Putamen (tissue), 1 donor: ENCODE results near the gene CLDN4.
"Not testable (repeated sequence)": the region's sequence is repeated elsewhere in the genome, so short reads cannot be mapped to it uniquely, and the experiment has no call there.

Experiments
- DNase-seq: peaks from one replicate; pipeline ENCODE4 v3.0.0-alpha.2; 2016; ENCODE audit warnings: low spot score

CLDN4 gene

DNA sequence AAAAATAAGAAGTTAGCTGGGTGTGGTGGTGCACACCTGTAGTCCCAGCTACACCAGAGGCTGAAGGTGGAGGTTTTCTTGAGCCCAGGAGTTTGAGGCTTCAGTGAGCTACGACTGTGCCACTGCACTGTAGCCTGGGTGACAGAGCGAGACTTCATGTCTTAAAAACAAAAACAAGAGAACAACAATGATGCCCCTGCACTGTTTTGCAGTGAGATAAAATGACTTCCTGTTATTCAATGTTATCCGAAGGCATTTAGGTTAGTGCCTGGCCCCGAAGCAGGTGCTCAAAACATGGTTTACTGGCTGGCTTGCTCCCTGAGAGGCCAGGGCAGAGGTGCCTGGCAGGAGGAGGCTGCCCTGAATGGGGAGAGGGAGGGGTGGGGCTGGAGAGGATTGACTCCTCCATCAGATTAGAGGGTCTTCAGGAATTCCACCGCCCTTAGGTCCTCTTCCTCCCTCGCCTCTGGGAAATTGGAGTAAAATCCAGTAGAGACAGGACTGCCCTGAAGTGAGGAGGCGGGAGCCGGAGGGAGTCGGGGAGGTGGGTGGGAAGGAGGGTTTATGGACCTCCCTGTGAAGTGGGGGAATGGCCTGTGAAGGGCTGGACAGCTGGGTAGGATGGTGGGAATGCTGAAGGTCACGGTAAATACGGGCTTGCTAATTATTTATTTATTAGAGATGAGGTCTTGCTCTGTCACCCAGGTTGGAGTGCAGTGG lies 6.8 kb upstream of the CLDN4 start:
- no peak for DNase-seq

DNA sequence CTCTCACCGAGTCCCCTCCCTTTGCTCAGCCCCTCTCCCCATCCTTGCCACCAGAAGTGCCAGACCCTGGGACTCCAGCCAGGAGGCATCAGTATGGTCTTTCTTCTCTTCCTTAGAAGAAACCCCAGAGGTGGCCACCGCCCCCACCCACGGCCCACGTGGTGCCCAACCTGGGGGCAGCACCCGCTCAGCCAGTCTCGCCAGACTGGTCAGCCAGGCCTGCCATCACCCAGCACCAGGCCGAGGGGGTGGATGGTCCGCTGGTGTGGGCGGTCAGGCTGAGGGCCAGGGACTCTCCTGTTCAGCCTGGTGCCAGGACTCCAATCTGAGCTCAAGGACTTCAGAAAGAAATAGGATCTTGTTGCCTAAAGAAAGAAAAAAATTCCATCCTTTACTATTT lies 5.8 kb upstream of the CLDN4 start:
- no peak for DNase-seq

DNA sequence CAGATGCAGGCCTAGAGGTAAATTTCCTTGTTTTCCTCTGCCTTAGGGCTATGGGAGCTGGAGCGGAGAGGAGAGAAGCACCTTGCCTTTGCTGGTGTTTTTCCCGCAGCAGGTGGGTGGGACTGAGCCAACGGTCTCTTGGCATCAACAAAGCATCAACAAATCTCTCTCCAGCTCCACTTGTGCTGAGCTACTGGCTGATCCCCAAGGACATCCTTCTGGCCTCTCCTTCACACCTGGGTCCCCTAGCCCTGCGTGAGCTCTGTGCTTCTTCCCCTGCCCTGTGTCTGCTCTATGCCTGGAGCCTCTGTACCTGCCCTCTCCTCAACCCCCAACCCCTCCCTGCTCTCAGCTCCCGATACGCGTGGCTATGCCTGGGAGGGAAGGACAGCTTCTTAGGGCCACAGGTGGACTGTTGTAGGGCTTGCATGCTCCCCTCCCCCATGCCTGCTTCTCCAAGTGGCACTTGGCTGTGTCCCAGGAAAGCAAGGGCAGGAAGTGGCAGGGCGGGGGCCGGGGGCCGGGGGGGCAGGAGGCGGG lies 3.2 kb upstream of the CLDN4 start:
- DNase-seq: no peak

DNA sequence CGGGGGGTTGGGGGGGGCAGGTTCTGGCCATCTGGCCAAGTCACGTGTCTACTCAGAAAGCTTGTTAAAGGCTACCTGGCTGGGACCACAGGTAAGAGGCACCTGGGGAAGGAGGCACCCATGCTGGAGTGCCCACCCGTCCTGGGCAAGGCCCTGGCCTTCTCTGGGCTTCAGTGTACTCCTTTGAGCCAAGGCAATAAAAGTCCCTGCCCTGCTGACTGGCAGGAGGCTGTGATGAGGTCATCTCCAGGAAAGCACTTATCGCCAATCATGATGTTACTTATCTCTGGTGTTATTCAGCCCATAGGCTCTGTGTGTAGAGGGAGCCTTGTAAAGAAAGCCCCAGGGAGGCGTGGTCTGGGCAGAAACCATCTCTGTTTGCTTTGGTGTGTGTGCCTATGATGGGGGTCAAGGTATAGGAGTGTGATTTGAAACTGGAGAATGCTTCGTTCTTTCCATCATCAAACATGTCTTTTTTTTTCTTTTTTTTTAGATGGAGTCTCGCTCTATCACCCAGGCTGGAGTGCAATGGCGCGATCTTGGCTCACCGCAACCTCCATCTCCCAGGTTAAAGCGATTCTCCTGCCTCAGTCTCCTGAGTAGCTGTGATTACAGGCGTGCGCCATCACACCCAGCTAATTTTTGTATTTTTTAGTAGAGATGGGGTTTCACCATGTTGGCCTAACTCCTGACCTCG lies 2.5 kb upstream of the CLDN4 start:
- DNase-seq: no peak

DNA sequence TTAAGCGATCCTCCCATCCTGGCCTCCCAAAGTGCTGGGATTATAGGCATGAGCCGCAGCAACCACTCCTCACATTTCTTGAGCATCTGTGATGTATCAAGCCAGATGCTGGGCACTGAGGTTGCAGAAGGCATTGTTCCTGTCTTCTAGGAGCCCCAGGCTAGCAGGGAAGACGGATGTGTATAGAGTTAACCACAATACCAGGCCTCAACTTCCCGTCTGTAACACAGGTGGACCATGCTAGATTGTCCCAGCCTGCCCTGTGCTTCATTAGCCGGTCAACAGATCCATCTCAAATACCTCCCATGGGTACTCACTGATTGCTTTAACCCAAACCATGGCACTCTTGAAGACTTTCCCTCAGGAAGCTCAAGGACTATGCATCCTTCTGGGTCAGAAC lies 1.8 kb upstream of the CLDN4 start:
- no peak for DNase-seq

DNA sequence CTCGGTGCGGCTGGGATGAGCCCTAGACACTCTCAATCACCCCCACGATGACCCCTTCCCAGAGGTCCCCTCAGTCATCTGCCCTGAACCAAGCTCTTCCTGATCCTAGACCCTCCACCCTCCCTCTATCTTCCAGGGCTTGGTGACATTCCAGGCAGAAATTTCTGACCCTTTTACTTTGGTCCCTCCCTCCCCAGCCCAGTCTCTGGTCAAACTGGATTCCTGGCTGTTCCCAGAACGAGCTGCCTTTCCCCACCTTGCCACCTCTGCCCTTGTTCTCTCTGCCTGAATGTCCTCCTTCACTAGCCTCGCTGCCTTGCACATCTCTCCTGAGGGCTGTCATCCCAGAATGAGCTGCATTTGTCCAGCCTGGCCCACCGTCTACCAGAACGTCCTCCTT lies 1.3 kb upstream of the CLDN4 start:
- no peak for DNase-seq

DNA sequence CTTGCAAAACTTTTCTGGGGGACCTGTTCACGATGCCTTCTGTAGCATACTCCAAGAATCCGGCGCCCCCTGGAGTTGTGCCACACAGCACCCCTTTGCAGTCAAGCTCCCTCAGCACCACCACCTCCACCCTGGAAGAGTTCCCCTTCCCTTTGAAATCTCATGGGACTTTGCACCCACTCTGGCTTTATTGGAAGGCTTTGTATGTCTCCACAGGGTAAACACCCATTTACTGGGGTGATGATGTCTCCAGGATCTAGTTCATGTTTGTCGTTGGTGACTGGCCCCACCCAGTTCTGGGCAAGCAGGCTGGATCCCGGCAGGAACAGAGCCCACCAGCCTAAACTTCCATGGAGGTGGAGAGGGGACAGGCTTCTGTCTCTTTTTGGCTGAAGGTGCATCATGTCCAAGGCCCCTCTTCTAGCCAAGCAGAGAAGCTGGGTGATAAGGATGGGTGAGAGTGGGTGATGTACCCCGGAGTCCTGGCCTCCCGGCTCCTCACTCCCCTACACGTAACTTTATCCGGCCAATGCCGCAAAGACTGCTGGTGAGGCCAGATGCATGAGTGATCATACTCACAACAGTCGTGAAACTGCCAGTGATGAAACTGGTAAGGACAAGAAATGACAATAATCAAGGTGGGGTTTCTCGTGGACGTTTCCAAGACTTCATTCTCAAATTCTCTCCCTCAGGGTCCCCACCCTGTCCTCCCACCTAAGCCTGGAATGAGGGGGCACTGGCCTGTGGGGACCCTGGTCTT lies 695 bp upstream of the CLDN4 start:
- DNase-seq: no peak

DNA sequence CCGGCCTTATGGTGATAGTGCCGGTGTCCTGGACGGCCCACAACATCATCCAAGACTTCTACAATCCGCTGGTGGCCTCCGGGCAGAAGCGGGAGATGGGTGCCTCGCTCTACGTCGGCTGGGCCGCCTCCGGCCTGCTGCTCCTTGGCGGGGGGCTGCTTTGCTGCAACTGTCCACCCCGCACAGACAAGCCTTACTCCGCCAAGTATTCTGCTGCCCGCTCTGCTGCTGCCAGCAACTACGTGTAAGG lies 713 bp downstream of the CLDN4 start:
- DNase-seq: no peak

DNA sequence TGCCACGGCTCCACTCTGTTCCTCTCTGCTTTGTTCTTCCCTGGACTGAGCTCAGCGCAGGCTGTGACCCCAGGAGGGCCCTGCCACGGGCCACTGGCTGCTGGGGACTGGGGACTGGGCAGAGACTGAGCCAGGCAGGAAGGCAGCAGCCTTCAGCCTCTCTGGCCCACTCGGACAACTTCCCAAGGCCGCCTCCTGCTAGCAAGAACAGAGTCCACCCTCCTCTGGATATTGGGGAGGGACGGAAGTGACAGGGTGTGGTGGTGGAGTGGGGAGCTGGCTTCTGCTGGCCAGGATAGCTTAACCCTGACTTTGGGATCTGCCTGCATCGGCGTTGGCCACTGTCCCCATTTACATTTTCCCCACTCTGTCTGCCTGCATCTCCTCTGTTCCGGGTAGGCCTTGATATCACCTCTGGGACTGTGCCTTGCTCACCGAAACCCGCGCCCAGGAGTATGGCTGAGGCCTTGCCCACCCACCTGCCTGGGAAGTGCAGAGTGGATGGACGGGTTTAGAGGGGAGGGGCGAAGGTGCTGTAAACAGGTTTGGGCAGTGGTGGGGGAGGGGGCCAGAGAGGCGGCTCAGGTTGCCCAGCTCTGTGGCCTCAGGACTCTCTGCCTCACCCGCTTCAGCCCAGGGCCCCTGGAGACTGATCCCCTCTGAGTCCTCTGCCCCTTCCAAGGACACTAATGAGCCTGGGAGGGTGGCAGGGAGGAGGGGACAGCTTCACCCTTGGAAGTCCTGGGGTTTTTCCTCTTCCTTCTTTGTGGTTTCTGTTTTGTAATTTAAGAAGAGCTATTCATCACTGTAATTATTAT lies 1.2 kb downstream of the CLDN4 start:
- DNase-seq: no peak

DNA sequence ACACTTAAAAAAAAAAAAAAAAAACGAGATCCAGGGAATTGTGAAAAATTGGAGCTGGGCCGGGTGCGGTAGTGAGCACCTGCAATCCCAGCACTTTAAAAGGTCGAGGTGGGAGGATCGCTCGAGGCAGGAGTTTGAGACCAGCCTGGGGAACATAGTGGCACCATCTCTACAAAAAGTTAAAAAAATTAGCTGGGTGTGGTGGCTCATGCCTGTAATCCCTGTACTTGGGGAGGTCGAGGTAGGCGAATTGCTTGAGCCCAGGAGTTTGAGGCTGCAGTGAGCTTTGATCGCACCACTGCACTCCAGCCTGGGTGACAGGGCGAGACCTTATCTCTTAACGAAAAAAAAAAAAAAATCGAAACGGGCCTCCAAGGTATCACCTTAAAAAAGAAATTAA lies 2.0 kb downstream of the CLDN4 start:
- no peak for DNase-seq

DNA sequence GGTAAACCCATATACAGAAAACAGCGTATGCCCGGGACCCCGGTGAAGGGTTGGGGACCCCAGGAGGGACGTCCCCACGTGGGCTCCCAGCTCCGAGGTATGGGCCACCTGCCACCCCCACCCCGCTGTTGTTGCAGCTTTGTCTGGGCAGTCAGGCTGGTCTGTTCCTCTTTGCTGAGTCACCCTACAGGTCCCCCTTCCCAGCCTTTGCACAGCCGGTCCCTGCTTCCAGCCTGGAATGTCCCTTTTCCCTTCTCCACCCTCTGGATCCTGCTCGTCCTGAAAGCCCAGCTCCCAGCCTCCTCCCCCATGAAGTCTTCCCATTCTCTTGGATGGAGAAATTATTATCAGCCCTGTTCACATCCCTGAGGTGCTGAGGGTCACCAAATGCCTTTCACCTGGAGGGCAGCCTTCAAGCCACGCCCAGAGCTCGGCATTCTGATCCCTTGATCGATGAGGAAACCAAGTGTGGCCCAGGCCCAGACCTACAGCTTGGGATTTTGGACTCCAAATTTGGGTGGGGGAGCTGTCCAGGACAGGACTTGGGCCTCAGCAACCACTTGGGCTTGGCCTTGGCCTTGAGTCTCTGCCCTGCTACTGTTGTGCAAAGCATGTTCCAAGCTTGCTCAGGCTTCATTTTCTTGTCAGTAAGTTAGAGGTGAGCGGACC lies 2.6 kb downstream of the CLDN4 start:
- DNase-seq: no peak

DNA sequence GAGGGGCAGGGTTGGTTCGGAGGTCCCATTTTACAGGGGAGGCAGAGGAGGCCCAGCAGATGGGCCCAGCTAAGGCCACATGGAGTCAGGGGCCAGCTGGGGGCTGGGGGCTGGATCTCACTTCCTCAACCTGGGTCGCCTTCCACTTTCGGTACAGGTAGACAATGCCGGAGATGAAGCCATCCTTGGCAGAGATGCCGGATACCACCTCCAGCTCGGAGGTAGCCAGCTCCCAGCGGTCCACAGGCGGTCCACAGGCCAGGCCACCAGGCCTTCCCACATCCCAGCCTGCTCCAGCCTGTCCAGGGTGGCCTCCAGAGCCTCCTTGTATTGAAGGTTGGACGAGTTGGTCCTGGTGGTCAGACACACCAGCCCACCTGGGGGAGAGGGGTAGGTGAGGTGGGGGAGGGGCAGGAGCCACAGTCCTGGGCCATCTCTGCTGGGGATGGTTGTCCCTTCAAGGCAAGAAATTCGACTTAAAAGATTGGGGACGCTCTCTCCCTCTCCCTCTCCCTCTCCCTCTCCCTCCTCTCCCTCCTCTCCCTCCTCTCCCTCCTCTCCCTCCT lies 3.9 kb downstream of the CLDN4 start:
- no peak for DNase-seq

DNA sequence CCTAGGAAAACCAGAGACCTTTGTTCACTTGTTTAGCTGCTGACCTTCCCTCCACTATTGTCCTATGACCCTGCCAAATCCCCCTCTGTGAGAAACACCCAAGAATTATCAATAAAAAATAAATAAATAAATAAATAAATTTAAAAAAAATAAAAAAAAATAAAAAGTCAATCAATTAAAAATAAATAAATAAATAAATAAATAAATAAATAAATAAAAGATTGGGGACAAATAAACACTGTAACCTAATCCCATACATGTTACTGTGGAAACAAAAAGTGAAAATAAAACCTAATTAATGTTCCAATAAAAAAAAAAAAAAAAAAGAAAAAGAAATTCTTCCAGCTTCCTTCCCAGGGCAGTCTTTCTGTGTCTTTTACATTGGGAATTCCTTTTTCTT lies 6.4 kb downstream of the CLDN4 start:
- not testable (repeated sequence) for DNase-seq

DNA sequence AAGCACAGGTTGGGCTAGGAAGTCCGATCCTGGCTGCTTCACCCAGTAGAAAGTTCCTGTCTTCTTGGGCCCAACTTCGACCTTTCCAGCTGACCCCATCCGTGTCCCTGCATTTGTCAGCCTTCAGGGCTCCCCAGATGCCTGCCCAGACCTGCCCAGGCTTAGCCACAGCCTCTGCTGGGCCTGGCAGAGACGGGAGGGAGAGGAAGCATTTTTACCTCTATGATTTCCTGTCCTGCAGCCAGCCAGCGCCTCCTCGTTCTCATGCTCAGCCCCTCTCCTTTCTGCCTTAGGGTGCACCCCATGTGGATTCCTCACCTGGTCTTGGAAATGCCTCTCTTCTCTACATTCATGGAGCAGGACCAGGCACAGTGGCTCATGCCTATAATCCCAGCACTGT lies 7.8 kb downstream of the CLDN4 start:
- DNase-seq: no peak

DNA sequence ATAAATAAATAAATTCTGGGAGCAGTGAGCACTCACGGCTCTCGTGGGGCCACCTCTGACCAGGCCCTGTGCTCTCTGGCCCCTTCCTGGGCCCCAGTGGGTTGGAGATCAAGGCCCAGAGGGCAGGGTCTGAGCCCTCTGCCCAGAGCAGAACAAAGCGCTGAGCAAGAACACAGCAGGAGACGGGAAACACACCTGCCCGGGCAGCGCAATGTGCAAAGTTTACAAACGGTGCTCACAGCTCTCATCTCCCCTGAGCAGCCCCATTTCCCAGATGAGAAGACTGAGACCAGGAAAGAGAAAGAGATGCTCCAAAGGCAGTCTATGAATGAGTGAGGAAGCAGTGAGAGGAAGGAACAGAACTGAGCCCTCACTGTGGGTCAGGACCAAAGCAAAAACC lies 8.5 kb downstream of the CLDN4 start:
- no peak for DNase-seq

DNA sequence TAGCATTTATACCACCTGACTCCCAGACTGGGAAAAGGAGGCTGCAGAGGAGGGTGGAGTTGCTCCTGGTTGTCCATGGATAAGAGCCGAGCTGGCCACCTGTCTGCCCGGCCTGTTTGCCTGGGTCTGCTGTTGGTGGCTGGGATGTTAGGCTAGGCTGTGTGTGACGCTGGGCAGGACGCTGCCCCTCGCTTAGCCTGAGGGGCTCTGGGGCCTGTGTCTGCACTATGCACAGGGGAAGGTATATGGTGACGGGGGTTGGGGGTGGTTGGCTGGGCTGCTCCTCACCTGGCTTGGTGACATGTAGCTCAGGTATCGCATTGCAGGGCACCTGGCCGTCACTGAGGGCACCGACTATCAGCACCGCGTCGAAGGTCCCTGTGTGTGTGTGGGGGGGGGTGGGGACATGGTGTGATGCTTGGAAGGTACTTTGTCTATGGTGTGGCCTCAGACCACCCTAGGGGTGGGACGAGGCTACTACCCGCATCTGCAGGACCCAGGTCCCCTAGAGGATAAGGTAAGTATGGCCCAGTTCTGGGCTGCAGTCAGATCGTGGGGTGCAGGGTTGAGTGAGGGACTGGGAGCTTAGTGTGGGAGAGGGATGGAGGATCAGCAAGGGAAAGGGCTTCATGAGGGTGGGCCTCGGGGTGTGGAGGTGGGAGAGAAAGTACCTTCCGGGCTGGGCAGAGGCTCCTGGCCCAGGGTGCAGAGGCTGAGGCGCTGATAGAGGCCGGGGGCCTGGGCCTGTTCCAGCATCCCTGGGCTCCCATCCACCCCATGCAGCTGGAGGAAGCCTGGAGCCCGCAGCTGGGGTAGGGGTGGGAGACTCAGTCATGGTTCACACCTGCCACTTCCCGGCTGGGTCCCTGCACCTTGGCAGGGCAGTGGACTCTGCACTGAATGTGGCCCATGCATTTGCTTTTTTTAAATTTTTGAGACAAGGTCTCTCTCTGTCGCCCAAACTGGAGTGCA lies 9.2 kb downstream of the CLDN4 start:
- no peak for DNase-seq

DNA sequence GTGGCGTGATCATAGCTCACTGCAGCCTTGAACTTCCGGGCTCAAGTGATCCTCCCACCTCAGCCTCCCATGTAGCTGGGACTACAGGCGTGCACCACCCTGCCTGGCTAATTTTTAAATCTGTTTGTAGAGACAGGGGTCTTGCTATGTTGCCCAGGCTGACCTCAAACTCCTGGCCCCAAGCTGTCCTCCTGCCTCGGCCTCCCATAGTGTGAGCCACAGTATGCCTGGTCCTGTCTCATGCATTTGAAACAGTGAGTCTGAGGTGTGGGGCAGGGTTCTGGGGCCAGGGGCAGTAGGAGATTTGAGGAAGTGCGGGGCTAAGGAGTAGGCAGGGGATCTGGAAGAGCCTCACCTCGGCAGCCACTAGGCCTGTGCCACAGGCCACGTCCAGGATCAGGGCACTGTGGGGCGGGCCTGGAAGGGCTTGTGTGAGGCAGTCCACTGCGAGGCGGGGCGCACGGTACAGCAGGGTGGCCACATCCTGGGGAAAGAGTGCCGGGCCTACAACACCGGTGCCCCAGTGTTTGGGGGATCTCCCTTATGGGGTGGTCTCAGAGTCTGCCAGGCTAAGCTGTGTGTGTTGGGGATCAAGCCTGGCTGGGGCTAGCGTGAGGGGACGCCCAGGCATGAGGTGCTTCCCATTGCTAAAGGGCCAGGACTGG lies 10.1 kb downstream of the CLDN4 start:
- DNase-seq: no peak

DNA sequence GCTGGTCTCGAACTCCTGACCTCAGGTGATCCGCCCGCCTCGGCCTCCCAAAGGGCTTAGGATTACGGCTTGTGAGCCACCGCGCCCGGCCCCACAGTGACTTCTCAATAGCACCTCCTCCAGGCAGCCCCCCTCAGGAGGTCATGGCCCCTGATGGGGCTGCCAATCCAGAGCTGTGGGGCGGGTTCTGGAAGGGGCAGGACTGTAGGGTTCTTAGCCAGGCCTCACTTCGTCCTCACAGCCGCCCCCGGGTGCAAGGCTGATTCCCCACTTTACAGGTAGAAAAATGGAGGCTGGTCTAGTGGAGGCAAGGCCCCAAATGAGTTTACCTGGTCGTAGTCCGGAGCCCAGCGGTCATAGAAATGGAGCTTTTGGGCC lies 10.9 kb downstream of the CLDN4 start:
- no peak for DNase-seq

DNA sequence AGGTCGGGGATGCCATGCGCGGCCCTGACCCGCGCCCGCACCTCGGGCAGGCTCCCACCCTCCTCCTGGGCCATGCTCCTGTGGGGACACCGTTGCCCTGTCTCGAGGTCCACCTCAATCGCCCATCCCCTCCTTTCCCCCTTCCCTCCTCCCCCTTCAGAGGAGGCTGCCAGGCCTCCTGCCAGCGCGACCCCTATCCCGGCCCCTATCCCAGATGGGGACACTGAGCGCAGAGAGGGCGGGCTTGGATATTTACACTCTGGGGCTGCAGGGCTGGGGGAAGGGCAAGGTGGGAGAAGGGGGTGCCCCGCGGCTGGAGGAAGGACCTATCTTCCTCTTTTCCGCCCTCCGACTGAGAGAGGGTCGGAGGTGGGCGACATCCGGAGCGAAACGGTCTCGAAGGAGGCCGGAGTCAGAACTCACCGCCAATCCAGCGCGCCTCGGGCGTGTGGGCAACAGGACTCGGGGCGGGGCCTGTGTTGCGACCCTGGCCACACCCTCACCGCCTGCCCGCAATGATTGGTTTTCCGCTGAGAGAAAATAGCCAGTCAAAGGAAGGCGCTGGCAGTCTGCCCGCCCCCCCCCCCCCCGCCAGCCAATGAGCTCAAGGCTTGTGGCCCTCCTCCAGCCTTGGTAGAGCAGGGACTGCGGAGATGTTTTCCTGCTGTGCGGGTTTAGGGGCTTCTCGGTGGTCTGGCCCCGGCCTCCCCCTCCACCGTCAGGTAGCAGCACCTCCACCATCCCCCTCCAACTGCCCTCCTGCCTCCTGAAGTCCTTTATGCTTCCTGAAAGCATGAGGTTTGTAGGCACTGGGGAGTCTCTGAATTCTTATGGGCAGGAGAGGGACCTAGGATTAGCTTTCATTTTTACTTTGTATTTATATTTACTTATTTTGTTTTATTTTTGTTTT lies 11.5 kb downstream of the CLDN4 start, which contains the start of gene METTL27:
Gene METTL27, minus strand, starts transcription at position 450 of the 910 bp plus-strand sequence. Its CDS starts 376 bp downstream, at position 74.
- DNase-seq: peak; percentile 88
